IPS-18a (cell line): ENCODE data around the gene MTHFD2L.

ENCODE experiments used
- H3K27ac ChIP-seq: one replicate; pipeline ENCODE4 v1.5.1; 2013; ENCODE audit warnings: low read length
- H3K27me3 ChIP-seq: one replicate; pipeline ENCODE4 v1.6.1; 2013; ENCODE audit warnings: mild to moderate bottlenecking, low read length; ENCODE audit not compliant: control insufficient read depth, insufficient read depth
- H3K36me3 ChIP-seq: one replicate; pipeline ENCODE4 v1.6.1; 2013; ENCODE audit warnings: low read depth, low read length; ENCODE audit not compliant: control insufficient read depth
- H3K4me1 ChIP-seq: one replicate; pipeline ENCODE4 v1.6.1; 2013; ENCODE audit warnings: low read depth, low read length; ENCODE audit not compliant: control insufficient read depth
- H3K4me3 ChIP-seq: one replicate; pipeline ENCODE4 v1.5.1; 2013; ENCODE audit warnings: low read length
- H3K9ac ChIP-seq: one replicate; pipeline ENCODE4 v1.6.1; 2013; ENCODE audit warnings: mild to moderate bottlenecking, low read length, moderate library complexity
- H3K9me3 ChIP-seq: one replicate; pipeline ENCODE4 v1.6.1; 2013; ENCODE audit warnings: low read depth, low read length; ENCODE audit not compliant: control insufficient read depth

The MTHFD2L gene

GRCh38 chr4:74263551-74263950 is 105.6 kb downstream of the MTHFD2L start:
- Histone ChIP-seq H3K4me3 (no peak overlapping the region), H3K36me3 (no peaks in the 10 kb centered on the region), H3K27ac (no peak overlapping the region), H3K27me3 (no peaks in the 10 kb centered on the region), H3K9ac (no peak overlapping the region), H3K4me1 (no peaks in the 10 kb centered on the region), H3K9me3 (no peaks in the 10 kb centered on the region)

- Histone ChIP-seq H3K27me3 (no peaks in the 10 kb centered on the region), H3K9me3 (no peaks in the 10 kb centered on the region)
Observed at GRCh38 chr4:74266081-74266480, 108.2 kb downstream of the MTHFD2L start.

GRCh38 chr4:74267998-74268606 is 110.2 kb downstream of the MTHFD2L start:
- H3K4me1 ChIP-seq: no peaks in the 10 kb centered on the region
- H3K4me3 ChIP-seq: no peak overlapping the region
- no peaks in the 10 kb centered on the region for H3K36me3 ChIP-seq
- no peak overlapping the region for H3K27ac ChIP-seq
- no peaks in the 10 kb centered on the region for H3K9me3 ChIP-seq
- no peak overlapping the region for H3K9ac ChIP-seq
- no peaks in the 10 kb centered on the region for H3K27me3 ChIP-seq

More at GRCh38 chr4:74266081-74266480, 108.2 kb downstream of the MTHFD2L start:
- H3K4me3 ChIP-seq: no peak overlapping the region
- no peak overlapping the region for H3K9ac ChIP-seq
- no peak overlapping the region for H3K27ac ChIP-seq
- H3K36me3 ChIP-seq: no peaks in the 10 kb centered on the region
- H3K4me1 ChIP-seq: no peaks in the 10 kb centered on the region

- Histone ChIP-seq H3K27ac (no peak overlapping the region), H3K4me1 (no peaks in the 10 kb centered on the region), H3K9me3 (no peaks in the 10 kb centered on the region), H3K9ac (no peak overlapping the region), H3K36me3 (no peaks in the 10 kb centered on the region), H3K4me3 (no peak overlapping the region), H3K27me3 (no peaks in the 10 kb centered on the region)
Observed at GRCh38 chr4:74268643-74269042, 110.7 kb downstream of the MTHFD2L start.

GRCh38 chr4:74278490-74278889 is 120.6 kb downstream of the MTHFD2L start:
- H3K4me1 ChIP-seq: no peaks in the 10 kb centered on the region
- no peak overlapping the region for H3K9ac ChIP-seq
- H3K4me3 ChIP-seq: no peak overlapping the region

GRCh38 chr4:74279716-74280115 is 121.8 kb downstream of the MTHFD2L start:
- Histone ChIP-seq H3K4me1 (no peaks in the 10 kb centered on the region), H3K9ac (no peak overlapping the region), H3K4me3 (no peak overlapping the region), H3K36me3 (no peaks in the 10 kb centered on the region), H3K27ac (no peak overlapping the region), H3K9me3 (no peaks in the 10 kb centered on the region), H3K27me3 (no peaks in the 10 kb centered on the region)

More at GRCh38 chr4:74278490-74278889, 120.6 kb downstream of the MTHFD2L start:
- H3K27ac ChIP-seq: no peak overlapping the region
- no peaks in the 10 kb centered on the region for H3K27me3 ChIP-seq
- no peaks in the 10 kb centered on the region for H3K36me3 ChIP-seq
- no peaks in the 10 kb centered on the region for H3K9me3 ChIP-seq

- H3K27me3 ChIP-seq: no peaks in the 10 kb centered on the region
Observed at GRCh38 chr4:74282926-74283325, 125.0 kb downstream of the MTHFD2L start.

GRCh38 chr4:74283614-74284013 is 125.7 kb downstream of the MTHFD2L start:
- no peak overlapping the region for H3K9ac ChIP-seq

More at GRCh38 chr4:74282926-74283325, 125.0 kb downstream of the MTHFD2L start:
- H3K4me1 ChIP-seq: no peaks in the 10 kb centered on the region
- no peak overlapping the region for H3K9ac ChIP-seq
- no peak overlapping the region for H3K4me3 ChIP-seq
- no peak overlapping the region for H3K27ac ChIP-seq
- no peaks in the 10 kb centered on the region for H3K9me3 ChIP-seq
- H3K36me3 ChIP-seq: no peaks in the 10 kb centered on the region

GRCh38 chr4:74284053-74284452 is 126.1 kb downstream of the MTHFD2L start:
- H3K4me3 ChIP-seq: no peak overlapping the region

More at GRCh38 chr4:74283614-74284013, 125.7 kb downstream of the MTHFD2L start:
- Histone ChIP-seq H3K4me3 (no peak overlapping the region), H3K36me3 (no peaks in the 10 kb centered on the region), H3K9me3 (no peaks in the 10 kb centered on the region), H3K27ac (no peak overlapping the region), H3K27me3 (no peaks in the 10 kb centered on the region), H3K4me1 (no peaks in the 10 kb centered on the region)

GRCh38 chr4:74287164-74287563 is 129.2 kb downstream of the MTHFD2L start:
- Histone ChIP-seq H3K27ac (no peak overlapping the region), H3K4me1 (no peaks in the 10 kb centered on the region), H3K36me3 (no peaks in the 10 kb centered on the region), H3K27me3 (no peaks in the 10 kb centered on the region), H3K4me3 (no peak overlapping the region), H3K9me3 (no peaks in the 10 kb centered on the region), H3K9ac (no peak overlapping the region)

More at GRCh38 chr4:74284053-74284452, 126.1 kb downstream of the MTHFD2L start:
- Histone ChIP-seq H3K27ac (no peak overlapping the region), H3K4me1 (no peaks in the 10 kb centered on the region), H3K9ac (no peak overlapping the region), H3K36me3 (no peaks in the 10 kb centered on the region), H3K9me3 (no peaks in the 10 kb centered on the region), H3K27me3 (no peaks in the 10 kb centered on the region)

GRCh38 chr4:74287791-74288190 is 129.9 kb downstream of the MTHFD2L start:
- no peaks in the 10 kb centered on the region for H3K27me3 ChIP-seq
- H3K9ac ChIP-seq: no peak overlapping the region
- H3K36me3 ChIP-seq: no peaks in the 10 kb centered on the region
- no peak overlapping the region for H3K4me3 ChIP-seq
- H3K27ac ChIP-seq: no peak overlapping the region
- H3K9me3 ChIP-seq: no peaks in the 10 kb centered on the region
- no peaks in the 10 kb centered on the region for H3K4me1 ChIP-seq

- Histone ChIP-seq H3K4me3 (no peak overlapping the region), H3K27me3 (no peaks in the 10 kb centered on the region), H3K9ac (no peak overlapping the region), H3K9me3 (no peaks in the 10 kb centered on the region), H3K36me3 (no peaks in the 10 kb centered on the region), H3K4me1 (no peaks in the 10 kb centered on the region), H3K27ac (no peak overlapping the region)
Observed at GRCh38 chr4:74291471-74291870, 133.6 kb downstream of the MTHFD2L start.
